RPMI7951 (cell line): ENCODE results near the gene NAA10. TPM values are rescaled to one million over a fixed set of nuclear protein-coding genes. Genes with fewer than 3 reads are reported as not detected.
A peak's percentile ranks its signal among the peaks of the same experiment; 100 is the strongest.

Experiments
- DNase-seq: peaks from one replicate; pipeline ENCODE4 v3.0.0-alpha.2; 2012; ENCODE audit warnings: low read depth
- total RNA-seq: library from RNA; depleted of rRNA; stranded (reverse); fragments of >200 nt; shearing (Covaris generic); gene quantifications from 2 replicates; pipeline ENCODE4 v1.2.3, GENCODE V29; 2014

NAA10 gene
- total RNA-seq, 1 experiment from 2014 or later: 96.4 TPM

DNA sequence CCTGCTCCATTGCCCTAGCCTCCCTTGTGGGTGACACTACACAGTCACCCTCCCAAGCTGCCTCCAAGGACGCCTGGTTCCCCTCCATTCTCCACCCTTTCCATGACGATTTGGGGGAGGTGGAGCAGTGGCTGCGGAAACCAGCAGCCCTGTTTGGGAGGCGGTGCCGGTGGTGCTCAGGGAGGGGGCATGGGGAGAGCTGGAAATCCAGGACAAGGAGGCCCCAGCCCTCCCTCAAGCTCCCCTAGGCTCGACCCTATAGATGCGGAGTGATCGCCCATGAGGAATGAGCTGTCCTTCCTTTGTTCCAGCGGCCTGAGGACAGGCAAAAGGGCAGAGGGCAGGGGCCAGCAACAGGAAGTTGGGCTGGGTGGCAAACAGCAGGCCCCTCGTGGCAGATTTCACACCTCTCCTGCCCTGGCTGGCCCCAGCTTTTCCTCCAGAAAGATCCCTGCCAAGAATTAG is 13.2 kb upstream of the NAA10 start:
- no peak for DNase-seq

DNA sequence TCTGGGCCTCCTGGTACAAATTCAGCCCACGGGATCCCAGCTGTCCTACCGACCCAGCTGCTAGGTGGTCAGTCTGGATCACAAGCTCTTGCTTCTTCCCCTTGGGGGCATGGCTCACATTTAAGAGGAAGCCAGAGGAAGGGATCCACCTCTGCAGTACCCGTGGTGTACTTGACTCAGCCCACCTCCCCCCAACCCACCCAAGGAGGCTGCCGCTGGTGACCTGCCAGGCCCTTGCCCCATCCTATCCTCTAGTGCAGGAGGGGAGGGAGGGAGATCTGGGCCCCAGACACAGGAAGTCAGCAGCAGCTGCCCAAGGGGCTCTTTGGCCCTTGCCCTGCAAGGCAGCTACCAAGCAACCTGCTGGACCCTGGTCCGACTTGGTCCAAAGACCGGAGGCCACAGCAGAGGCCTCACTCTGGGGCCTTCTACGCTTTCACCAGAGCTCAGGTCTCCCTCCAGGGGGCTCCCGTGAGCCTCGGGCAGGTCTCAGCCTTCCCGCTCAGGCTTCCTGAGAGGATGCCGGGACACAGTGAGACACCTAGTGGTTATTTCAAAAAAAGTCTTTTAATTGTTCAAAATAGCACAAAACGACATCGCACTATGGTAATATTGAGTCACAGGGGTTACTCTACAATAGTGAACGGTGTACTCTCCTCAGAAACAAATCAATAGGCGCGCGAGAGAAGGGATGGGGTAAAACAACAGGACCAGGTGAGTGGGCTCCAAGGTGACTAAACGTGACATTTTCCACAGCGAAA is 12.4 kb upstream of the NAA10 start:
- DNase-seq: peak; percentile 60

DNA sequence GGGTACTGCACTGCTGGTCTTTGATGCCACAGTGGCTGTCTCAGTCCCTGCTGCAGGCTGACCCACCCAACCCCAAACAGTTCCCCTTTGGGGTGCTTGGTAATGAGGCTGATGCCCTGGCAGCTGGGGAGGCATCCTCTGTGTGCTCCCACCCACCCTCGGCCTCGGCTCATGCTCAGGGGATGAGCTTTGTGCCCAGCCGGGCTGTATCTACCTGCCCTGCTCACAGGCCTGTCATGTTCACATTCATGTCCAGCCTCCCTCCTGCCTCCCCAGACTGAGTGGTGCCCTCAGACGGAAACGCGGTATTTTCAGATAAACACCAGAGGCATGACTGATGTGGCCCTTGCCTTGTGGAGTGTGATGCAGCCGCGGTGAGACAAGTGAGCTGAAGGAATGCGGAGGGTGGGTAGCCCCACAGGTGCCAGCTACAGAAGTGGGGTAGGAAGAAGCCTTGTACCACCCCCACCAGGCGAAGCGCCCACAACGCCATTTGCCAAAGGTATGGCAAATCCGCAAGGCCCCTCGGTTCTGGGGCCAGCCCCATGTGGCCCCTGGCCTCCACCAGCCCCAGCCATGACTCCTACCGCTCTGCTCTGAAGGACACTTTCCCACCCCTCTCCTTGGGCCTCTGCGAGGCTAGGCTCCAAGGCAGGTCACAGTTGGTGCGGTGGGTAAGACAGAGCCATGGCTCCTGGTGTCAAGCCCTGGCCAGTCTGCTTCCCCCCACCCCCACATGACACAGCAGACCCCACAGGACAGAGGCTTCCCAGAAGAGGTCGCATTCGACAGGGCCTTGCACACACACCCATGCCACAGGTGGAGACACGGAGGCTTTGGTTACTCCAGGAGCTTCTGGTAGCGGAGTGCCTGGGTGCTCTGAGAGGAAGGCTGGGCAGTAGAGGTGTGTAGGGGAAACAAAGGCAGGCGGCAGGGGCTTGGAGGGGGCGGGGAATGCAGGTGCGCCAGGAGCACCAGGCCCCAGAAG is 11.4 kb upstream of the NAA10 start:
- DNase-seq: no peak

DNA sequence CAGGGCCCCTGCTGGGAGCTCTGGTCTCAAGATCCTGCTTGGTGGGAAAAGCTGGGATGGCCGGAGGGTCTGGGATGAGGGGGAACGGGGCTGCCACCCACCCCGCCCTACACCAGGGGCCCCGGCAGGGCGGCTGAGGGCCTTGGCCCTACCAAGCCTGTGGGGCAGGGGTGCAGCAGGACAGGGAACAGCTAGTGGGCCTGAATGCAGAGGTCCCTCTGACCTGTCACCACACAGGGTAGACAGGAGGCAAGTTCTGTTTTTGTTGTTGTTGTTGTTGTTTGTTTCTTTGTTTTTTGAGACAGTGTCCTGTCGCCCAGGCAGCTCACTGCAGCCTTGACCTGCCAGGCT is 9.9 kb upstream of the NAA10 start:
- no peak for DNase-seq

DNA sequence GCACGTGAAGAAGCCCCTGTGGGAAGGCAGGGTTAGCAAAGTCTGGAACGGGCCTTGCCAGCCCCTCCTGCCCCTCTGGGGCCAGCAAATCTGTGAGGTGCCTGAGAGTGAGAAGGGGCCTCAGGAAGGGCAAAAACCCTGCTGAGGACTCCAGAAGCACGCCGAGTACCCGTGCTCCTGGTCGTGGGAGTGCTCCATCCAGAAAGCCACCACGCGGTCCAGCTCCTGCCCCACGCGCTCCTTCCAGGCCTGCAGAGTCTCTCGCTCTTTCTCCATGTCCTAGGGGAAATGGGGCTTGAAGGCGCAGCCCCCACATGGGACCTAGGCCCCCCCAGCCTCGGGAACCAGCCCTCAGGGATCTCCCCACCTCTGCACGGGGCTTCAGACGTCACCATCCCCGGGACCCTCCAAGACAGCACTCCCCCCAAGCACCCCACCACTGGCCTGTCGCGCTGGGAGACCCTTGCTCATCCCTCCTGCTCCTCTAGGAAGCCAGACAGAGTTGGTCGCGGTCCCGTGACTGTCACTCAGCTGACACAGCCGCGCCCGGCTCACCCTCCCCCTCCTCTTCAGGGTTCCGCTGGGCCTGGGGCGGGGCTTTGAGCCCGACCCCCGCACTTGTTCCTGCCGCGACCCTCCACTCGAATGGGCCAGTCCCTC is 9.4 kb upstream of the NAA10 start, which contains the start of gene RENBP:
Gene RENBP (minus strand): TSS at position 504 of the 660 bp plus-strand sequence. CDS start 33 bp downstream, at position 471.
- no peak for DNase-seq

DNA sequence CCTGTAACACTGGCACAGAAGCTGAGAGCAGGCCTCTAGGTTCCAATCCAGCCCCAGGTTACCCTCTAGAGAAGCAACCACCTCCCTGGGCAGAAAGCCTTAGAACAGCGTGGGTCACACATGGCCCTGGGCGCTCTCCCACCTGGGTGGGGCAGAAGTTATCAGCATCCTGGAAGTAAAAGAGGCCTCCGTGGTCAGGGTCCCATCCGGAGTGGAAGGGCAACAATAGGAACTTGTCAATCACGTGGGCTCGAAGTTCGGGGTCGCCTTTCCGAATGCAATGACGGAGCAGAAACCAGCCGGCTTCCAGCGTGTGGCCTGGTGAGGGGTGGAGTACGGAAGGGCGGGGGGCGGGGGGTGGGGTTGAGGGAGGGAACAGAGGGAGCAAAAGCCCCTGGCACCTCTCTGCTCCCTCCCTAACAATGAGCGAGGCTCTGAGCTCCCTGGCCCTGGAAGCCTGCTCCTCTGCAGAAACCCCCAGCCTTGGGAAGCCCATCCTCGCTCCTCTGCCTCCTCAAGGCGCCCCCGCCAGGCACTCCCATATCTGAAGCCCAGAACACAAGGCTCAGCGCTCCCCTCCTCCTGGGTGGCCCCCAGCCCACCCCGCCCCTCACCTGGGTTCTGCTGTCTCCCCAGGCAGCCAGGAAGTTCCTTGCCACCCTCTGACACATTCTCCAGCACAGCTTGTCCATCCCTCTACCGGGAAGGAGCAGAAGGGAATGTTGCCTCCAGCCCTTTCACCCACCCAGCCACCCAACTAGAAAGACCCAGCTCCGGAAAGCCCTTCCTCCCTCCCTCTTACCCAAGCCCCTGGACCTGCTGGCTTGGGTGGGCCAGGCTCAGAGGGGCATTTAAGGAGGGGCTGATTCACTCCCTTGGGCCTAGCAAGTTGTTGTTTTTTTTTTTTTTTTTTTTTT is 6.8 kb upstream of the NAA10 start:
- DNase-seq: no peak

DNA sequence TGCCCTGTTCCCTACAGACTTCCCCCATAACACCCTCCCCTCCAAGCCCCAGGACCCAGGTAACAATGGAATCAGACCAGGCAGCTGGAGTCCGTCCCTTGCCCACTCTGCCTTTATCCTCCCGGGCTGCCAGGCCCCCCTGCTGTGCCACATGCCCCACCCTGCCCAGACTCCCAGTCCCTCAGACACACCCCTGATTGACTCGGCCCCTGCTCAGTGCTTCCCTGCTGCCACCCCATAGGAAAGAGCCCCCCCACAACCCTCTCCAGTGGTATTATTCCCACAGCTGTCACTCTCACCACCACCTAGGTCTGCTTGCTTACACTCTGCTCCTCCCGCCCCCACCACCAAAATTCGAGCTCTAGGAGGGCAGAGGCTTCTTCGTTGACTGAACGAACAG is 4.7 kb upstream of the NAA10 start:
- DNase-seq: no peak

DNA sequence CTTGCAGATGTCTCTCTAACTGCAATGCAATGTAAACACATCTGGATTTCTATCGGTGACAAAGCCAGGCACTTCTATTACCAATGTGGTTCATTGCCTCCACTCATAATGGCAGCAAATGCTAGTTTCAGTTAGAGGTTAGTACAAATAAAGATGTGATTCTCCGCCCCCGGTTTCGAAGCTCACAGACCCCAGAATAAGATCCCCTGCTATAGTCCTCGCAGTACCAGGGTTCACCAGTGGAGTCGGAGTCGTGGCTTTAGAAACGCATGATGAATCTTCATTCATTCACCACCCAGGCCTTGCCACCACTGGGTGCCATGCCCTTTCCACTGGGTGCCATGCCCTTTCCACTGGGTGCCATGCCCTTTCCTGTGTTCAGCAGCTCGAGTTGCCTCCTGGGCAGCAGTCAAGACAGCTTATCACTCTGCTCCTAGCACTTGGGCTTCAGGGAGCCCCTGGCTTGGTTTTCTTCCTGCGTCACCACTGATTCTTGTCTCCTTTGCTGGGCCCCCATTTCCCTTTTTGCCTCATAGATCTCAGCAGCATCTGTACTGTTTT is 3.5 kb upstream of the NAA10 start:
- DNase-seq: no peak

DNA sequence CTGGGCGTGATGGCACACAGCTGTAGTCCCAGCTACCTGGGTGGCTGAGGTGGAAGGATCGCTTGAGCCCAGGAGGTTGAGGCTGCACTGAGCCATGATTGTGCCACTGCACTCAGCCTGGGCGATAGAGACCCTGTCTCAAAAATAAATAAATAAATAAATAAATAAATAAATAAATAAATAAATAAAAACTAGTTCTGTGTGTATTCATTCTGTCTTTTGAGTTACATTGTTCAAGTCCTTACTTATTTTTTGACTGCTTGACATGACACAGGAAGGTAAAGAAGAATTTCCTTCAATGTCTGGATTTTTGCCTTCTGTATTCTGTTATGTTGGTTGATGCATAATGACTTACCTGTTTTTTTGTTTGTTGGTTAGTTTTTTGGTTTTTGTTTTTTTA is 2.2 kb upstream of the NAA10 start:
- no peak for DNase-seq

DNA sequence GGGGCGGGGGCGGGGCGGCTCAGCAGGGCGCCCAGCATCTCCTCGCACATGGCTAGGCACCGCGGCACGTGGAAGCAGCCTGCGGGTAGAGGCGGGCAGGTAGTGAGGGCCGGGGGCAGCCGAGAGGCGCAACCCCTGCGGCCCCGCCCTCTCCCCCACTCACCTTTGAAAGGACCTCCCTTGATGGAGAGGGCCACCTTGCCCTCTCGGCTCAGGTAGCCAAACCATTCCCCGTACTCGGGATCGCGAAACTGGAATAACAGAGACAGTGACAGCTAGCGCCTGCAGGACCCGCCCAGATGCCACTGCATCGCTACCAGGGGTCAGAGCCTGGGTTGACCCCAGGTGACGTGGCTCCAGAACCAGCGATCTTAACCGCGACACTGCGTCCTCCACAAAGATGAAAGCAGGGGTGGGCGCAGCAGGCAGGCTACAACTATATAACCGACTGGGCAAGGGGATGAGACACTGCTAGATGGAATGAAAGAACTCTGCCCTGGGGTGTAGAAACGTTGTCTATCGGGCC is 552 bp upstream of the NAA10 start:
- peak; percentile 16 for DNase-seq

DNA sequence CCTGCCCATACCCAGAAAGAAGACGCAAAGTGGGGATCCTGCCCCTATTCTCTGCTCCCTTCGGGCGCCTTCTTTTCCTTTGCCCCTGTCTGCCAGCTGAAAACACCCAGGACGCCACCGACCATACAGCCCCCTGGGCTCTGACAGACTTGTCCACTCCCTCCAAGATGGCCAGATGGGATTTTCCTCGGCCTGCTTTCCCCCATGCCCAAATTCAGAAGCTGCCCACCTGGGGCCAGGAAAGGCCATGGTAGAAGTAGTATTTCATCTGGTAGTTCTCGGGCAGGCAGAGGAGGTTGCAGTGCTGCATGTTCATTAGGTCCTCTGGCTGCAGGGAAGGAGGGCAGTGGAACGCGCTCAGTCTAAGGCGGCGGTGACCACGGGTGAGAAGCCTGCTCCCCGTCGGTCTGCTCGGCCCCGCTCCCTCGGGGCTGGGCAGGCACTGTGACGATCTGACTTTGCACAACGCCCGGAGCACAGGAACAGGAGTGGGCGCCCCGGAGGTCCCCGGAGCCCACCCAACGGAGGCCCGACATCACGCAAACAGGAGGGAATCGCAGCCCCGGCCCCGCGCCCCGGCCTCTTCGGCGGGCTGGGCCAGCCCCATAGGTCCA is 582 bp downstream of the NAA10 start:
- DNase-seq: no peak

DNA sequence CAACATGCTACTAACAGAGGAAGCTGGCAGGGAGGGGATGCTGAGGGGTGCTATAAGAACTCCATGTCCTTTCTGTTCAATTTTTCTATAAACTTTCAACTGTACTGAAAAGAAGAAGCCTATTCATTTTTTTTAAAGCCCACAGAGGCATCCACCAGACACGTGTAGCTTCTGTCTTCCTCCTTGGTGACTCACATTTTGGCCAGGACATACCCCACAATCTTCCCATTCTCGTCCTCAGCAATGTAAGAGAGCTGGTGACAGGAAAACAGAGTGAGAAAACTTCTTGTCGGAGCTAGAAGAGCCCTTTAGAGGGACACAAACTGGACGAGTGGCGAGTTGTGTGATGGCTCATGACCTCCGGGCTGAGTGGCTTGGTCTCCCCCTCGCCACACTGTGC is 1.1 kb downstream of the NAA10 start:
- DNase-seq: peak; percentile 54

DNA sequence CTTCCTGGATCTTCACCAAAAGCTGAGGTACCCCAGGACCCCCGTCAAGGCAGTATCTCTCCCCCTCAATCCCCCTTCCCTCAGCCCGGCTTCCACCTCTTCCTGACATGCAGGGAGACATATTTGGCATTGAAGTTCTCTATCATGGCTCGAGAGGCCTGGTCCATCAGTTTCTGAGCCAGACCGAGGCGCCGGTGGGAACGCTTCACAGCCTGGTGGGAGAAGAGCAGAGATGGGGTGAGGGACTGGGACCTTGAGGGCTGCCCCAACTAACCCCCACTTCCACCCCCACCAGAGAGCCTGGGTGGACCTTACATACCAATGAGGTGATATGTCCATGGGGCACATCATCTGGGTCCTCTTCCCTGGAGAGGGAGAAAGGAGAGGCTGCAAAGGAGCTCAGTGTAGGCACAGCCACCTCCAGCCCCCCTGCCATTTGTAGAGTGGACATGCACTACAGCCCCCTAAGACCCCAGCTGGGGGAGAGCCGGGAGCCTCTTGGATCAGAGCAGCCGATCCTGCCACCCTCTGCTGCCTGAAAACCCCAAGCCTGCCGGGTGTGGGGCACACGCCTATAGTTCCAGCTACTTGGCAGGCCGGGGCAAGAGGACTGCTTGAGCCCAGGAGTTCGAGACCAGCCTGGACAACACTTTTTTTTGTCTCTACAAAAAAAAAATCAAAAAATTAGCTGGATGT is 2.5 kb downstream of the NAA10 start:
- no peak for DNase-seq

DNA sequence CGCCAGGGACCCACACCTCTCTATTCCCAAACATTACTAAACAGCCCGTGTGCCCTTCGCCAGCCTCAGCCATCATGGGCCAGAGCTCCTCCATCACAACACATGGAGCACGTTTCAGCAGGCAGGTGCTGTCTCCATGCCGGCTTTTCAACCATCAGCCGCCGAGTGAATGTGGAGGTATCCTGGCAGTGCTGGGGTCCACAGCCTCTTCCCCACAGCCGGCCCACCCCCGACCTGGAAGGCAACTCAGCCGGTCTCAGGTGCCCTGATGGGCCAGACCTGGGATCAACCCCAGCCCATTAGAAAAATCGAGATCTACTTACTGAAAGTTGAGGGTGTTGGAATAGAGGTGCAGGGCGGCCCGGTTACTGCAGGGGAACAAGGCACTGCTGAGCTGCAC is 3.1 kb downstream of the NAA10 start:
- no peak for DNase-seq

DNA sequence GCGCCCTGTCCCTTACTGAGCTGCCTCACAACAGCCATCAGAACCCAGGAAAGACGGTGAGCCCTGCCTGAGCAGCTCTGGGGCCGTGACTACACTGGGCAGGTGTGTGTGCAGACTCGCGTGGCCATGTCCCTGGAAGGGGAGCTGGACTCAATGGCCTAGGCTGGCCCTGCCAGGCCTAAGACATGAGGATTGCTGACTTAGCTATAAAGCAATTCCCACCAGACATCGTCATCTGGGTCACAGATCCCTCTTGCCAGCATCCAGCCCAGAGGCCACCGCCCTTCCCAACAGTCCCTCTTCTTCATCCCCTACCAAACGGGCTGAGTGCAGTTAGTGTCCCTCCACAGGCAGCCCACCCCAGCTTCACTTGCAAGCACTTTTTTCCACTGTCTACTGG is 3.7 kb downstream of the NAA10 start:
- no peak for DNase-seq

DNA sequence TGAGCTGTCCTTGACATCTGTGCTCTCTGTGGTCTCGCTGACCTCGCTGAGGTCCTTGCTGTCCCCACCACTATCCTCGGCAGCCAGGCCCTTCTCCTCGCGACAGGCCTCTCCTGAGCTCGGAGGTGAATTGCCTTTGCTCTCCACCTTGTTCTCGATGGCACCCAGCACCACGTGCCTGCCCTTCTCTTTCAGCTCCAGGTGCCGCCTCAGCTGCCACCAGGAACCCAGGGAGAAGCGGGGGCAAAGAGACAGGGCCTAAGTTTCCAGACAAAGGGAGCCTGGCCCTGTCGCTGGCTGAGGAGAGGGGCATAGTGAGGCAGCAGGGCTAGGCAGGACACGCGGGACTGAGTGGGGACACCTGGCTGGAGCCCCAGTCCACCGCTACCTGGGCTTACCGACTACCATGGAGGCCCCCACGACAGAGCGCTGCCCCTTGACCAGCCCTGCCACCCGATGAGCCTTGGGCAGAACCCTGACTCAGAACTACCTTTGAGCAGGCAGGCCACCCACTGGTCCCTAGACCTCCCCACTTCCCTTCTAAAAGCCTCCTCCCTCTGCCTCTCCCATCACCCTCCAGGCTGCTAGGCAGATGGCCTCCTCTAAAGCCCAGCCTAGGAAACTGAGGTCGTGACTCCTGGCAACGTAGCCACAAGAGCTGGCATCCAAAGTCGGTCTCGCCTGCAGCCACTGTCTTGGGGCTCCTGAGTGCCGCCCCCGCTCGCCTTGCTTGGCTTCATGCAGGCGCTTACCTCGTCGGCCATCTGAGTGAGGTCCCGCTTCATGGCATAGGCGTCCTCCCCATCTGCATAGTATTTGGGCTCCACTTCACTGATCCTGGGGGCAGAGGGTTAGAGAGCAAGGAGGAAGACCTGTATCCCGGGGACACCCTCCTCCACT is 4.6 kb downstream of the NAA10 start:
- DNase-seq: no peak

DNA sequence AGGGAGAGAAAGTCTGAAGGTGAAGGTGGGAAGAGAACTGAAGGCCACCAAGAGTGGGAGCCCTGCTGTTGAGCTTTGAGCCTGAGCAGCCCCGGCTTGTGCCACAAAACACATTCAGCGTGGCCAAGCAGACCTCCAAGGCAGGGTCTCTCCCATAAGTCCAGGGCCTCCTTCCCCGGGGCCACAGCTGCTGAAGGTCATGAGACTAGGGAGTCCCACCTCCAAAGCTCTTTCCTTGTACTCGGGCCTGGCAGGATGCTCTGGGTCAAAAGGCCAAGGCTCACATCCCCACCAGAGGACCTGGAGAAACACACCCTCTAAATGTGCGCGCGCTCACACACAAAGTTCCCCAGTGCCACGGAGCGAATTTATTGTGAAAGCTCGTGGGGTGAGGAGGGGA is 5.3 kb downstream of the NAA10 start:
- DNase-seq: no peak

DNA sequence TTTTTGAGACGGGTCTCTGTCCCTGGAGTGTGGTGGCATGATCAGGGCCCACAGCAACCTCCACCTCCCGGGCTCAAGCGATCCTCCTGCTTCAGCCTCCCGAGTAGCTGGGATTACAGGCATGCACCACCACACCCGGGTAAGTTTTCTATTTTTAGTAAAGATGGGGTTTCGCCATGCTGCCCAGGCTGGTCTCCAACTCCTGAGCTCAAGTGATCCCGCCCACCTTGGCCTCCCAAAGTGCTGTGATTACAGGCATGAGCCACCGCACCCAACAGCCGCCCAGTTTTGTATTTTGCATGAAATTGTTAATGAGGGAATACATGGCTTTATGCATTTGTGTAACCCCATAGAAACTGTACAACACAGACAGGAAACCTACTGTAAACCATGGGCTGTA is 6.0 kb downstream of the NAA10 start:
- DNase-seq: no peak
